ENCODE results near the gene NARS2. TPM values are rescaled to one million over a fixed set of nuclear protein-coding genes. Genes with fewer than 3 reads are reported as not detected.

NARS2 gene
- total and polyA plus RNA-seq, 9 of the 15 experiments (the other 6 are each of a cell fraction or from before 2014, with no cell fraction given), result 26.8 to 48.0 (median 34.2) TPM

- TF ChIP-seq ZNF639 (CRISPR knock-in tag; conservative IDR thresholded peaks at IDR 0.05 in 1 of 2, IDR thresholded peaks at IDR 0.05 in 1 of 2) (peak in 1 of 2 experiments; percentile 54; a peak in 1 of 4 replicates), ZNF644 (tag; IDR thresholded peaks at IDR 0.05; ENCODE audit: low read depth) (peak; percentile 34; the same call in 1 of the 2 replicates), NCOA6 (IDR thresholded peaks at IDR 0.05) (0 out of 2 replicates have a peak, but pooled peaks have one; percentile 18), EP400 (IDR thresholded peaks at IDR 0.05) (peak; percentile 53), VEZF1 (CRISPR knock-in tag; IDR thresholded peaks at IDR 0.05) (peak; percentile 22; the same call in 1 of the 2 replicates), BRF2 (IDR thresholded peaks at IDR 0.05; ENCODE audit: borderline replicate concordance, insufficient read depth, insufficient read length) (no peak), ZNF124 (CRISPR knock-in tag; IDR thresholded peaks at IDR 0.05) (no peak), KDM1A (IDR thresholded peaks at IDR 0.05) (peak; percentile 46 to 48; a peak in 3 of 4 replicates), TEAD2 (tag; IDR thresholded peaks at IDR 0.05) (0 out of 2 replicates have a peak, but pooled peaks have one; percentile 7), PHB (CRISPR knock-in tag; IDR thresholded peaks at IDR 0.05) (no peak), JUND (IDR thresholded peaks at IDR 0.05; ENCODE audit: borderline replicate concordance, low read depth, low read length) (peak; percentile 61; the same call in 1 of the 2 replicates), JUND (tag; IDR thresholded peaks at IDR 0.05; ENCODE audit: borderline replicate concordance, low read depth, low read length) (peak; percentile 76; the same call in 2 of the 3 replicates), DDX20 (tag; IDR thresholded peaks at IDR 0.05; ENCODE audit: low read depth) (0 out of 2 replicates have a peak, but pooled peaks have one; percentile 53), ZNF512 (tag; IDR thresholded peaks at IDR 0.05) (no peak), ETV1 (tag; conservative IDR thresholded peaks at IDR 0.05; ENCODE audit: low read depth) (peak; percentile 9; the same call in 1 of the 2 replicates), TAF1 (IDR thresholded peaks at IDR 0.05; ENCODE audit: control insufficient read depth, extremely low read depth, insufficient read depth, low read length, severe bottlenecking) (no peak), ZBTB7A (IDR thresholded peaks at IDR 0.05; ENCODE audit: borderline replicate concordance, control insufficient read depth, low read depth, low read length) (no peak), LCOR (CRISPR knock-in tag; IDR thresholded peaks at IDR 0.05) (no peak), MIER1 (IDR thresholded peaks at IDR 0.05; ENCODE audit: low read depth) (no peak)
These were observed 150.1 kb downstream of the NARS2 start (continued) for GRCh38 chr11:78424334-78425270.

All from K562 (cell line).